ENCODE data around the gene NUDT2. TPM values are rescaled to one million over a fixed set of nuclear protein-coding genes. Genes with fewer than 3 reads are reported as not detected.

The NUDT2 gene
- total RNA-seq, 1 experiment from 2014 or later = 34.6 TPM

DNA sequence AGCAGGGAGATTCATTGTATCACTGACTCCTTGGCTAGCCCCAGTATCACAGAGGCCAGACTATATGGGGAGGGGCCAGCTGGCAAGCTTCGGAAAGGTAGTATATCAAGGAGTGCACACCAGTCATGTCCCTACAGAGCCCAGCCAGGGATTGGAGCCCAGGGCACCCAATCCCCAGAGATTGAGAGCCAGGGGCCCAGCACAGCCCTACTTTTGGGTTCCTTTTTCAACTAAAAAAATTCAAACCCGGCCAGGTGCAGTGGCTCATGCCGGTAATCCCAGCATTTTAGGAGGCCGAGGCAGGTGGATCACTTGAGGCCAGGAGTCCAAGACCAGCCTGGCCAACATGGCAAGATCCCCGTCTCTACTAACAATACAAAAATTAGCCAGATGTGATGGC lies 52.7 kb downstream of the NUDT2 start:
- no TSS peak for BruUV-seq (replicated peaks)
- no peak overlapping the region for H3K4me3 ChIP-seq (ENCODE audit: low read length)
- H3K4me1 ChIP-seq (ENCODE audit: insufficient read depth, low read length) = no peaks in the 10 kb centered on the region
- CTCF ChIA-PET = no interaction called here
- intact Hi-C loops (cut with micrococcal nuclease) = no loop called here
- H3K9ac ChIP-seq (ENCODE audit: low read length) = no peak overlapping the region
- DNase-seq = no peak
- no peak overlapping the region for H3K4me2 ChIP-seq (ENCODE audit: low read length)
- no peaks in the 10 kb centered on the region for H3K27me3 ChIP-seq (ENCODE audit: low read length)
- H3K9me3 ChIP-seq (ENCODE audit: low read length) = no peaks in the 10 kb centered on the region
- no peaks in the 10 kb centered on the region for H3F3A ChIP-seq (ENCODE audit: low read length, unreplicated experiment)
- no peak for TF ChIP-seq CTCF (conservative IDR thresholded peaks at IDR 0.05; ENCODE audit: low read depth, low read length)
- TF ChIP-seq EZH2phosphoT487 (IDR thresholded peaks at IDR 0.05; ENCODE audit: borderline replicate concordance, low read length) = no peak
- no peak for TF ChIP-seq EZH2 (IDR thresholded peaks at IDR 0.05; ENCODE audit: low read length, unreplicated experiment)
- H2AFZ ChIP-seq (ENCODE audit: low read length) = no peak overlapping the region
- no peaks in the 10 kb centered on the region for H3K9me2 ChIP-seq (replicated peaks; ENCODE audit: low read length)
- ATAC-seq = no peak
- no peaks in the 10 kb centered on the region for H4K20me1 ChIP-seq (ENCODE audit: low read length)
- POLR2A ChIA-PET (ENCODE audit: unreplicated experiment) = no interaction called here
- no peaks in the 10 kb centered on the region for H3K79me2 ChIP-seq (ENCODE audit: low read length)
- H3K27ac ChIP-seq (ENCODE audit: low read length) = no peak overlapping the region
- no peaks in the 10 kb centered on the region for H3K36me3 ChIP-seq (ENCODE audit: low read depth, low read length)

GRCh38 chr9:34382879-34383278 lies 53.5 kb downstream of the NUDT2 start:
- CTCF ChIA-PET = no interaction called here
- no peaks in the 10 kb centered on the region for H3K36me3 ChIP-seq (ENCODE audit: low read depth, low read length)
- H3K4me2 ChIP-seq (ENCODE audit: low read length) = no peak overlapping the region
- BruUV-seq (replicated peaks) = no TSS peak
- no peak overlapping the region for H3K27ac ChIP-seq (ENCODE audit: low read length)
- H3K9me2 ChIP-seq (replicated peaks; ENCODE audit: low read length) = no peaks in the 10 kb centered on the region
- H4K20me1 ChIP-seq (ENCODE audit: low read length) = no peaks in the 10 kb centered on the region
- no peaks in the 10 kb centered on the region for H3K9me3 ChIP-seq (ENCODE audit: low read length)
- no peaks in the 10 kb centered on the region for H3K79me2 ChIP-seq (ENCODE audit: low read length)
- H2AFZ ChIP-seq (ENCODE audit: low read length) = no peak overlapping the region
- H3F3A ChIP-seq (ENCODE audit: low read length, unreplicated experiment) = no peaks in the 10 kb centered on the region
- ATAC-seq (no peak), DNase-seq (no peak)
- no peak overlapping the region for H3K4me3 ChIP-seq (ENCODE audit: low read length)
- TF ChIP-seq CTCF (conservative IDR thresholded peaks at IDR 0.05; ENCODE audit: low read depth, low read length) (no peak), EZH2 (IDR thresholded peaks at IDR 0.05; ENCODE audit: low read length, unreplicated experiment) (no peak), EZH2phosphoT487 (IDR thresholded peaks at IDR 0.05; ENCODE audit: borderline replicate concordance, low read length) (no peak)
- H3K4me1 ChIP-seq (ENCODE audit: insufficient read depth, low read length) = no peaks in the 10 kb centered on the region
- POLR2A ChIA-PET (ENCODE audit: unreplicated experiment) = no interaction called here
- H3K9ac ChIP-seq (ENCODE audit: low read length) = no peak overlapping the region
- no peaks in the 10 kb centered on the region for H3K27me3 ChIP-seq (ENCODE audit: low read length)
- intact Hi-C loops (cut with micrococcal nuclease) = no loop called here

GRCh38 chr9:34383904-34384303 lies 54.5 kb downstream of the NUDT2 start:
- ChIA-PET CTCF (interaction anchor here (0.6 kb wide), 1 partner anchor 41 kb away, joined by 3 read pairs; no protein-coding TSS in a partner anchor), POLR2A (ENCODE audit: unreplicated experiment) (no interaction called here)
- Histone ChIP-seq H3K79me2 (ENCODE audit: low read length) (no peaks in the 10 kb centered on the region), H3K9ac (ENCODE audit: low read length) (no peak overlapping the region), H4K20me1 (ENCODE audit: low read length) (no peaks in the 10 kb centered on the region), H3K4me3 (ENCODE audit: low read length) (no peak overlapping the region), H3K36me3 (ENCODE audit: low read depth, low read length) (no peaks in the 10 kb centered on the region), H3K4me1 (ENCODE audit: insufficient read depth, low read length) (no peaks in the 10 kb centered on the region), H3K9me3 (ENCODE audit: low read length) (no peaks in the 10 kb centered on the region), H3K27ac (ENCODE audit: low read length) (no peak overlapping the region), H3F3A (ENCODE audit: low read length, unreplicated experiment) (no peaks in the 10 kb centered on the region), H2AFZ (ENCODE audit: low read length) (no peak overlapping the region), H3K27me3 (ENCODE audit: low read length) (no peaks in the 10 kb centered on the region), H3K4me2 (ENCODE audit: low read length) (no peak overlapping the region), H3K9me2 (replicated peaks; ENCODE audit: low read length) (no peaks in the 10 kb centered on the region)
- BruUV-seq (replicated peaks) = no TSS peak
- intact Hi-C loops (cut with micrococcal nuclease) = no loop called here
- TF ChIP-seq EZH2 (IDR thresholded peaks at IDR 0.05; ENCODE audit: low read length, unreplicated experiment) (no peak), CTCF (conservative IDR thresholded peaks at IDR 0.05; ENCODE audit: low read depth, low read length) (no peak), EZH2phosphoT487 (IDR thresholded peaks at IDR 0.05; ENCODE audit: borderline replicate concordance, low read length) (no peak)
- DNase-seq = no peak
- ATAC-seq = no peak
